Activated CD4-positive, alpha-beta T cell treated with anti-CD3 and anti-CD28 coated beads for 36 hours (primary cell): ENCODE measurements around the gene TRIAP1. TPM values are rescaled to one million over a fixed set of nuclear protein-coding genes. Genes with fewer than 3 reads are reported as not detected.

Experiments
- ATAC-seq: fragments of 200-7000 bp; cut with Tn5 transposase; one replicate; pipeline ENCODE4 v1.10.0; 2021; ENCODE audit warnings: mild to moderate bottlenecking, moderate library complexity
- CTCF ChIA-PET: fragments of 350-600 bp; sonication (Branson Sonifier 250); formaldehyde crosslinking; loops from one replicate; lab custom pipeline; 2021; ENCODE audit warnings: antibody characterized with exemption; lab: Charles Lee
- POLR2A ChIA-PET: fragments of 350-600 bp; sonication (Branson Sonifier 250); formaldehyde crosslinking; loops from one replicate; lab custom pipeline; 2021; ENCODE audit warnings: antibody characterized with exemption, inconsistent platforms; lab: Charles Lee
- DNase-seq: peaks from one replicate; pipeline ENCODE4 v3.0.0-alpha.2; 2020
- H3K27ac Mint-ChIP-seq: one replicate; pipeline ENCODE4 v1.8.0; 2021; ENCODE audit warnings: mixed read lengths
- H3K27me3 Mint-ChIP-seq: one replicate; pipeline ENCODE4 v1.8.0; 2021; ENCODE audit warnings: mixed read lengths
- H3K36me3 Mint-ChIP-seq: one replicate; pipeline ENCODE4 v1.8.0; 2021; ENCODE audit warnings: low read depth, mixed read lengths
- H3K4me1 Mint-ChIP-seq: one replicate; pipeline ENCODE4 v1.8.0; 2021; ENCODE audit warnings: mixed read lengths
- H3K4me3 Mint-ChIP-seq: one replicate; pipeline ENCODE4 v1.8.0; 2021; ENCODE audit warnings: mild to moderate bottlenecking, moderate library complexity, mixed read lengths
- H3K9me3 Mint-ChIP-seq: one replicate; pipeline ENCODE4 v1.8.0; 2021; ENCODE audit warnings: low read depth, mixed read lengths
- intact Hi-C, 2 experiments: fragments of 100-400 bp; cut with DNase I in 1 of 2; cut with micrococcal nuclease in 1 of 2; formaldehyde crosslinking; loops; one replicate each; pipeline versions ENCODE4 v1.14.2 to v1.15.1; 2022 to 2024; cut with DNase I, micrococcal nuclease
- total RNA-seq, 2 experiments: library from RNA; stranded (reverse); gene quantifications; one replicate each; pipeline ENCODE4 v1.2.3, GENCODE V29; 2021

Gene TRIAP1
- total RNA-seq, 2 experiments from 2014 or later: 20.9 to 36.0 TPM

- Mint-ChIP-seq H3K4me3 (no peak overlapping the region), H3K27ac (no peak overlapping the region), H3K4me1 (no peaks in the 10 kb centered on the region), H3K27me3 (no peaks in the 10 kb centered on the region), H3K9me3 (no peaks in the 10 kb centered on the region), H3K36me3 (no peaks in the 10 kb centered on the region)
- CTCF ChIA-PET: no interaction called here
- intact Hi-C loops: no loop called here
- ATAC-seq: no peak
- DNase-seq: no peak
- POLR2A ChIA-PET: no interaction called here
These were observed 37.4 kb downstream of the TRIAP1 start for GRCh38 chr12:120408771-120409170.

GRCh38 chr12:120406553-120406952, 39.6 kb downstream of the TRIAP1 start:
- CTCF ChIA-PET: no interaction called here
- H3K27me3 Mint-ChIP-seq: no peaks in the 10 kb centered on the region
- intact Hi-C loops: no loop called here
- no peak overlapping the region for H3K27ac Mint-ChIP-seq
- ATAC-seq (no peak), DNase-seq (no peak)
- H3K36me3 Mint-ChIP-seq: no peaks in the 10 kb centered on the region
- POLR2A ChIA-PET: no interaction called here
- H3K9me3 Mint-ChIP-seq: no peaks in the 10 kb centered on the region
- H3K4me3 Mint-ChIP-seq: no peak overlapping the region
- H3K4me1 Mint-ChIP-seq: no peaks in the 10 kb centered on the region

- no peak overlapping the region for H3K4me3 Mint-ChIP-seq
- ChIA-PET POLR2A (no interaction called here), CTCF (no interaction called here)
- H3K9me3 Mint-ChIP-seq: no peaks in the 10 kb centered on the region
- intact Hi-C loops: no loop called here
- no peaks in the 10 kb centered on the region for H3K4me1 Mint-ChIP-seq
- H3K27ac Mint-ChIP-seq: no peak overlapping the region
- no peak for ATAC-seq
- H3K36me3 Mint-ChIP-seq: no peaks in the 10 kb centered on the region
- DNase-seq: no peak
- H3K27me3 Mint-ChIP-seq: no peaks in the 10 kb centered on the region
These were observed 40.1 kb downstream of the TRIAP1 start for GRCh38 chr12:120406069-120406468.

GRCh38 chr12:120404271-120404670, 41.9 kb downstream of the TRIAP1 start:
- intact Hi-C loops: no loop called here
- Mint-ChIP-seq H3K36me3 (no peaks in the 10 kb centered on the region), H3K4me3 (no peak overlapping the region), H3K9me3 (peaks cover 3% of the 10 kb centered on the region), H3K27me3 (peaks cover 4% of the 10 kb centered on the region), H3K27ac (no peak overlapping the region), H3K4me1 (peaks cover 4% of the 10 kb centered on the region)
- ChIA-PET POLR2A (no interaction called here), CTCF (interaction anchor here (0.6 to 0.8 kb wide), 2 partner anchors 12 to 13 kb away, joined by 3 to 4 read pairs; no protein-coding TSS in a partner anchor)
- DNase-seq (no peak), ATAC-seq (no peak)

GRCh38 chr12:120403869-120404268, 42.3 kb downstream of the TRIAP1 start:
- intact Hi-C loops: no loop called here
- POLR2A ChIA-PET: no interaction called here
- H3K27me3 Mint-ChIP-seq: peaks cover 4% of the 10 kb centered on the region
- H3K4me3 Mint-ChIP-seq: no peak overlapping the region
- DNase-seq (no peak), ATAC-seq (no peak)
- peaks cover 3% of the 10 kb centered on the region for H3K9me3 Mint-ChIP-seq
- no peaks in the 10 kb centered on the region for H3K36me3 Mint-ChIP-seq
- peaks cover 4% of the 10 kb centered on the region for H3K4me1 Mint-ChIP-seq
- H3K27ac Mint-ChIP-seq: no peak overlapping the region
- CTCF ChIA-PET: interaction anchor here (0.6 to 0.8 kb wide), 2 partner anchors 12 to 14 kb away, joined by 3 to 4 read pairs; no protein-coding TSS in a partner anchor

GRCh38 chr12:120402217-120402616, 44.0 kb downstream of the TRIAP1 start:
- ChIA-PET POLR2A (interaction anchor here (0.6 kb wide), 1 partner anchor 110 kb away, joined by 7 read pairs; no protein-coding TSS in a partner anchor), CTCF (interaction anchor here (0.7 kb wide), 1 partner anchor 37 kb away, joined by 3 read pairs; no protein-coding TSS in a partner anchor)
- H3K36me3 Mint-ChIP-seq: no peaks in the 10 kb centered on the region
- peaks cover 3% of the 10 kb centered on the region for H3K9me3 Mint-ChIP-seq
- ATAC-seq: no peak
- no peak for DNase-seq
- H3K4me1 Mint-ChIP-seq: peaks cover 4% of the 10 kb centered on the region
- peaks cover 10% of the 10 kb centered on the region for H3K27me3 Mint-ChIP-seq
- no peak overlapping the region for H3K4me3 Mint-ChIP-seq
- no peak overlapping the region for H3K27ac Mint-ChIP-seq
- intact Hi-C loops: no loop called here

GRCh38 chr12:120399531-120399930, 46.7 kb downstream of the TRIAP1 start:
- ChIA-PET CTCF (interaction anchor here (1.2 kb wide), 1 partner anchor 31 kb away, joined by 3 read pairs; no protein-coding TSS in a partner anchor), POLR2A (no interaction called here)
- H3K27ac Mint-ChIP-seq: no peak overlapping the region
- ATAC-seq: peak; percentile 63
- H3K4me3 Mint-ChIP-seq: no peak overlapping the region
- intact Hi-C loops: no loop called here
- peaks cover 23% of the 10 kb centered on the region for H3K27me3 Mint-ChIP-seq
- peak; percentile 41 for DNase-seq
- peaks cover 4% of the 10 kb centered on the region for H3K4me1 Mint-ChIP-seq
- peaks cover 3% of the 10 kb centered on the region for H3K9me3 Mint-ChIP-seq
- no peaks in the 10 kb centered on the region for H3K36me3 Mint-ChIP-seq

- Mint-ChIP-seq H3K36me3 (no peaks in the 10 kb centered on the region), H3K4me3 (no peak overlapping the region), H3K4me1 (peaks cover 4% of the 10 kb centered on the region), H3K27ac (no peak overlapping the region), H3K27me3 (peaks cover 23% of the 10 kb centered on the region), H3K9me3 (peaks cover 3% of the 10 kb centered on the region)
- DNase-seq (no peak), ATAC-seq (no peak)
- intact Hi-C loops: no loop called here
- CTCF ChIA-PET: no interaction called here
- POLR2A ChIA-PET: no interaction called here
These were observed 48.2 kb downstream of the TRIAP1 start for GRCh38 chr12:120397824-120398540.

GRCh38 chr12:120394483-120395367, 51.5 kb downstream of the TRIAP1 start:
- POLR2A ChIA-PET: interaction anchor here (0.6 kb wide), 2 partner anchors 356 to 560 kb away, joined by 4 to 10 read pairs; no protein-coding TSS in a partner anchor
- intact Hi-C loops: no loop called here
- Mint-ChIP-seq H3K27ac (no peak overlapping the region), H3K4me3 (no peak overlapping the region), H3K36me3 (no peaks in the 10 kb centered on the region), H3K4me1 (peaks cover 3% of the 10 kb centered on the region), H3K9me3 (peaks cover under 1% of the 10 kb centered on the region), H3K27me3 (peaks cover 27% of the 10 kb centered on the region)
- CTCF ChIA-PET: interaction anchor here (0.6 to 1.4 kb wide), 2 partner anchors 166 to 624 kb away, joined by 3 to 4 read pairs; no protein-coding TSS in a partner anchor
- no peak for DNase-seq
- no peak for ATAC-seq
